Vagina (tissue), 2 donors: Measurements from ENCODE around the gene PNPLA8. TPM values are rescaled to one million over a fixed set of nuclear protein-coding genes. Genes with fewer than 3 reads are reported as not detected.

Experiments
- DNase-seq, 2 donors: peaks; one replicate each; pipeline ENCODE4 v3.0.0-alpha.2; 2017; ENCODE audit errors: extremely low spot score in 2 of 2
- H3K27ac ChIP-seq: fragments of 200-600 bp; sonication (generic); one replicate; pipeline ENCODE4 v1.5.1; 2019
- H3K27me3 ChIP-seq: fragments of 200-600 bp; sonication (generic); one replicate; pipeline ENCODE4 v1.5.1; 2019
- H3K36me3 ChIP-seq, 2 donors: fragments of 200-600 bp; sonication (generic); one replicate each; pipeline ENCODE4 v1.5.1; 2017 to 2019
- H3K4me1 ChIP-seq: fragments of 200-600 bp; sonication (generic); one replicate; pipeline ENCODE4 v1.5.1; 2019
- H3K4me3 ChIP-seq, 2 donors: fragments of 200-600 bp; sonication (generic); 1 replicate in 1 of 2; 2 replicates in 1 of 2; pipeline ENCODE4 v1.5.1; 2016 to 2019
- H3K9me3 ChIP-seq: fragments of 200-600 bp; sonication (generic); one replicate; pipeline ENCODE4 v1.5.1; 2019
- CTCF ChIP-seq, 3 experiments: fragments of 450-650 bp in 2 of 3; fragments of 200-600 bp in 1 of 3; sonication (generic) in 1 of 3; IDR thresholded peaks; one replicate each; pipeline ENCODE4 v1.5.1; 2017 to 2019; ENCODE audit warnings: antibody characterized with exemption in 3 of 3, mild to moderate bottlenecking in 2 of 3, moderate library complexity in 2 of 3
- POLR2A ChIP-seq, 2 donors: fragments of 450-650 bp; IDR thresholded peaks; one replicate each; pipeline ENCODE4 v1.6.1; 2017; ENCODE audit warnings: antibody characterized with exemption in 2 of 2, mild to moderate bottlenecking in 2 of 2, moderate library complexity in 2 of 2
- POLR2AphosphoS5 ChIP-seq, 2 donors: sonication (generic); formaldehyde crosslinking; IDR thresholded peaks; one replicate each; pipeline ENCODE4 v1.9.0; 2017; ENCODE audit warnings: antibody characterized with exemption in 2 of 2, mild to moderate bottlenecking in 2 of 2, low read depth in 1 of 2; ENCODE audit not compliant: insufficient read depth in 1 of 2
- intact Hi-C: fragments of 100-400 bp; cut with DNase I; formaldehyde crosslinking; loops from one replicate; pipeline ENCODE4 v1.15.1; 2023
- total RNA-seq: library from RNA; depleted of rRNA; stranded (reverse); fragments of >200 nt; gene quantifications from one replicate; pipeline ENCODE4 v1.2.3, GENCODE V29; 2016

PNPLA8 gene
- total RNA-seq, 1 donor from 2014 or later, result 18.7 TPM

GRCh38 chr7:108464743-108465142, 61.2 kb downstream of the PNPLA8 start:
- Histone ChIP-seq H3K27me3 (no peaks in the 10 kb centered on the region), H3K4me3 (no peak overlapping the region), H3K27ac (no peak overlapping the region), H3K4me1 (no peaks in the 10 kb centered on the region), H3K9me3 (no peaks in the 10 kb centered on the region), H3K36me3 (no peaks in the 10 kb centered on the region)
- intact Hi-C loops, result no loop called here
- no peak for DNase-seq
- no peak for TF ChIP-seq POLR2AphosphoS5 (IDR thresholded peaks at IDR 0.05; ENCODE audit: insufficient read depth in 1 of 2, low read depth in 1 of 2)
- no peak for TF ChIP-seq CTCF (IDR thresholded peaks at IDR 0.05)

DNA sequence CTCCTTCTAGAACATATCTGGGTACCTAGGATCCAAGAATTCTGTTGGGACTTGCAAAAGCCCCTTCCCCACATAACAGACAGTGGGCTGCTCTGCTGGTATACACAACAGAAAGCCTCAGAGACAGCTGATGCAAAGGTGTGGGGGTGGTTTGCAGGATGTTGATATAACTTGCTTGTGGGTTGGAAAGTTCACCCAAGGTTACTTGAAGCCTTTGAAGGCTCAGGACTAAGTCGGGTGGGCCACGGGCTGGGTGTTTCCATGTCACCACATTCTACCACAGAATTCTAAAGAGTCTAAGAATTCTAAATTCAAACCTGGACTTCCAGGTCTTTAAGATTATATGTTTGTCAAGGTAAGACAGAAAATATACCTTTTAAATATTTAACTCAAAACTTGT, 62.3 kb downstream of the PNPLA8 start:
- DNase-seq, result no peak
- Histone ChIP-seq H3K36me3 (no peaks in the 10 kb centered on the region), H3K27me3 (no peaks in the 10 kb centered on the region), H3K4me1 (no peaks in the 10 kb centered on the region), H3K27ac (no peak overlapping the region), H3K9me3 (no peaks in the 10 kb centered on the region), H3K4me3 (no peak overlapping the region)
- intact Hi-C loops, result no loop called here
- TF ChIP-seq CTCF (IDR thresholded peaks at IDR 0.05) (no peak), POLR2A (IDR thresholded peaks at IDR 0.05) (no peak), POLR2AphosphoS5 (IDR thresholded peaks at IDR 0.05; ENCODE audit: insufficient read depth in 1 of 2, low read depth in 1 of 2) (no peak)

DNA sequence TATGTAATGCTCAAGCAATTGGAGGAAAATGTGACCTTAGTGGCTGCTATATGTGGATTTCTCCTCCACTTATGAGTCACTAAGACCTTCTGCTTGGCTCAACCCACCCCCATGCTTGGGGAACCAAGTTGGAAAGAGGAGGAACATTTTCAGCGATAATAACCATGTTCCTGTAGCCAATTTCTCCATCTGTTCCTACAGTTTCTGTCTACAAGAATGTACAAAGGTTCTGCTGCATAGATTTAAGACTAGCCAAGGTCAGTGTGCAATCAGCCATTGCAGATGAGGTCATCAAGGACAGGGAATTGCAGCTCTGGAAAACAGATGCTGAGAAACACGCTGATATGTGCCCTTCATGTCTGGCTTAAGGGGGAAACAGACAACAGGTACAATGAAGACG, 64.1 kb downstream of the PNPLA8 start:
- H3K27me3 ChIP-seq, result no peaks in the 10 kb centered on the region
- no peaks in the 10 kb centered on the region for H3K4me1 ChIP-seq
- DNase-seq, result no peak
- no peaks in the 10 kb centered on the region for H3K36me3 ChIP-seq
- no peak overlapping the region for H3K4me3 ChIP-seq
- no peaks in the 10 kb centered on the region for H3K9me3 ChIP-seq
- intact Hi-C loops, result no loop called here
- no peak overlapping the region for H3K27ac ChIP-seq
- TF ChIP-seq CTCF (IDR thresholded peaks at IDR 0.05) (no peak), POLR2AphosphoS5 (IDR thresholded peaks at IDR 0.05; ENCODE audit: insufficient read depth in 1 of 2, low read depth in 1 of 2) (no peak), POLR2A (IDR thresholded peaks at IDR 0.05) (no peak)

- H3K36me3 ChIP-seq, result no peaks in the 10 kb centered on the region
- no peak for DNase-seq
- no peaks in the 10 kb centered on the region for H3K9me3 ChIP-seq
- no peak overlapping the region for H3K27ac ChIP-seq
- H3K4me3 ChIP-seq, result no peak overlapping the region
- peaks cover under 1% of the 10 kb centered on the region for H3K4me1 ChIP-seq
- TF ChIP-seq POLR2A (IDR thresholded peaks at IDR 0.05), result no peak
- TF ChIP-seq POLR2AphosphoS5 (IDR thresholded peaks at IDR 0.05; ENCODE audit: insufficient read depth in 1 of 2, low read depth in 1 of 2), result no peak
- TF ChIP-seq CTCF (IDR thresholded peaks at IDR 0.05), result no peak
- H3K27me3 ChIP-seq, result no peaks in the 10 kb centered on the region
- intact Hi-C loops, result no loop called here
Measured at GRCh38 chr7:108460964-108461363, 65.0 kb downstream of the PNPLA8 start.

DNA sequence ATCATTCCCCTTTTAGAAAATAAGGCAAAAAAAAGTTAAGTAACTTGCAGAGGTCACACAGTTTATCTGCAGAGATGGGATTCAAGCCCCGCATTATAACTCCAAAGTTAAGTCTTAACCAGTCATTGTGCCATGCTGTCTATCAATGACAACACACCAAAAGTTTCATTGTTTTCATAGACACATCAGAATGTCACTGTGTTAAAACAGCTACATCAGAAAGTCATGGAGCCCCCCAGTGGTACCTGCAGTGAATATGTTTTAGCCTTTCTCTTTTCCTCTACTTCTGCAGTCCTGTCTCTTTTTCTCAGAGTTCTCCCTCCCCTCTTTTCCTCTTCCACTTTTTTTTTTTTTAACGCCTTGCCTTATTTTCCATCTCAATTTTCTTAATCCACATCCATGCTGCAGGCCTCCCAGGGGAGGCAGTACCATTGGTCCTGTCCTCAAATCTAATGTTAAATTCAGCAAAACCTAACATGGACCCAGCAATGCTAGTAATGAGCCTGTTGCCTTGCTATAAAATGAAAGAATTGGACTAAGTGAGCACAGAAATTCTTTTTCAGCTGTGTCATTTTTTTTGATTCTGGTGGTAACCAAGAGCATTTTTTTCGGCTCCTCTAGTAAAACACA, 65.9 kb downstream of the PNPLA8 start:
- TF ChIP-seq POLR2A (IDR thresholded peaks at IDR 0.05) (no peak), CTCF (IDR thresholded peaks at IDR 0.05) (no peak), POLR2AphosphoS5 (IDR thresholded peaks at IDR 0.05; ENCODE audit: insufficient read depth in 1 of 2, low read depth in 1 of 2) (no peak)

More for the DNA sequence above, 65.9 kb downstream of the PNPLA8 start:
- Histone ChIP-seq H3K4me3 (no peak overlapping the region), H3K27me3 (no peaks in the 10 kb centered on the region), H3K27ac (no peak overlapping the region), H3K4me1 (peaks cover 10% of the 10 kb centered on the region), H3K9me3 (no peaks in the 10 kb centered on the region), H3K36me3 (no peaks in the 10 kb centered on the region)
- DNase-seq, result no peak
- intact Hi-C loops, result no loop called here
